Stimulated activated CD4-positive, alpha-beta T cell treated with anti-CD3 and anti-CD28 coated beads, Interleukin-15, amount 100 ng/mL, for 48 hours (primary cell): Measurements from ENCODE around the gene NLRP6.
"Not testable (repeated sequence)": the region's sequence is repeated elsewhere in the genome, so short reads cannot be mapped to it uniquely, and the experiment has no call there.

ENCODE experiments used
- DNase-seq, 2 donors: peaks; one replicate each; pipeline ENCODE4 v3.0.0-alpha.2; 2020; ENCODE audit warnings: low read depth in 2 of 2

Gene NLRP6

GRCh38 chr11:281486-282161 lies 3.4 kb downstream of the NLRP6 start:
- no peak for DNase-seq

- no peak for DNase-seq
Measured at GRCh38 chr11:282171-282570, 4.0 kb downstream of the NLRP6 start.

- DNase-seq = no peak
Measured at GRCh38 chr11:282630-283360, 4.6 kb downstream of the NLRP6 start.

GRCh38 chr11:283405-284104 lies 5.3 kb downstream of the NLRP6 start:
- no peak for DNase-seq

- DNase-seq = no peak
Measured at GRCh38 chr11:284105-285020, 6.2 kb downstream of the NLRP6 start.

- DNase-seq = no peak
Measured at GRCh38 chr11:285021-285893, 7.0 kb downstream of the NLRP6 start.

GRCh38 chr11:285894-286220 lies 7.7 kb downstream of the NLRP6 start:
- no peak for DNase-seq

- DNase-seq = not testable (repeated sequence)
Measured at GRCh38 chr11:286977-287820, 9.0 kb downstream of the NLRP6 start.

GRCh38 chr11:287821-288477 lies 9.7 kb downstream of the NLRP6 start:
- no peak for DNase-seq

- no peak for DNase-seq
Measured at GRCh38 chr11:288478-289397, 10.5 kb downstream of the NLRP6 start, which contains the start of gene PGGHG. PGGHG (plus strand) TSS chr11:289126; CDS start chr11:289817, 691 bp downstream.

GRCh38 chr11:289398-289711 lies 11.1 kb downstream of the NLRP6 start:
- no peak for DNase-seq

- DNase-seq = no peak
Measured at GRCh38 chr11:289712-290620, 11.8 kb downstream of the NLRP6 start.

GRCh38 chr11:290621-291231 lies 12.5 kb downstream of the NLRP6 start:
- DNase-seq = no peak

GRCh38 chr11:291281-292210 lies 13.3 kb downstream of the NLRP6 start:
- no peak for DNase-seq

GRCh38 chr11:292211-293121 lies 14.3 kb downstream of the NLRP6 start:
- no peak for DNase-seq
